ENCODE measurements around the gene SPAG4. TPM values are rescaled to one million over a fixed set of nuclear protein-coding genes. Genes with fewer than 3 reads are reported as not detected.

The SPAG4 gene
- total and polyA plus RNA-seq, 10 of the 15 experiments (the other 5 are each of a cell fraction or from before 2014, with no cell fraction given) = 0.90 to 12.5 (median 2.4) TPM

DNA sequence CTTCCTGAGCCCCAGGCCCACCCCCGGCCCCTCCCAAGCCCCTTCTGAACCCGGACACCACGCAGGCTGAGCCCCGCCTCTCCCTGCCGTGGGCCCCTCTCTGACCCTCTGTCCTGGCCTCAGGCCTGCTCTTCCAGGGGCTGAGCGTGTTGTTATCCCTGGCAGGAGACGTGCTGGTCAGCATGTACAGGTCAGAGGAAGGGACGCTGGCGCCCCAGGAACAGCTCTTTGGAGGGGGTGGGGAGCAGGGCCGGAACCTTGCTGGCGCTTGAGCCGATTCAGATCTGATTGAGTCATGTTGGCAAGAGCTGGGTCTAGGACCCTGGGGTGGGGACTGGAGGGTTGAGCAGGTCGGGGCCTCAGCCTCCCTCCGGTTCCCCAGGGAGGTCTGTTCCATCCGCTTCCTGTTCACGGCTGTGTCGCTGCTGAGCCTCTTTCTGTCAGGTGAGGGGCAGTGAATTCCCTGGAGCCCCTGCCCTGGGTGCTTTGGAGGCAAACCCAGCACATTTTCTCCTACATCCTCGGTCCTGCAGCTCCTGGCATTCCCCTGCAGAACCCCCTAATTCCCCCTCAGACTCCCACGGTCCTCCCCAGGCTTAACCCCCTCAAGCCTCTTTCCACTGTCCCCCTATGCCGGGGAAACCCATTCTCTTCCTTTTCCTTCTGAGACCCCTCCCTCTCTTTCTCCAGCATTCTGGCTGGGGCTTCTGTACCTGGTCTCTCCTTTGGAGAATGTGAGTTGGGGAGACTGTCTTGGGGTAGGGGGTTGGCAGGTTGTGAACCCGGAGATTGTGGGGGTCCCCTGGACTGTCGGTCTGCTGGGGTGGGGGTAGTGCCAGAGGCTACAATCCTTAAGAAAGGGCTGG is 2.0 kb downstream of the SPAG4 start:
- no peaks in the 10 kb centered on the region for H3K27me3 ChIP-seq (replicated peaks in 1 of 2; ENCODE audit: control insufficient read depth in 2 of 2, insufficient read depth in 2 of 2, low read length in 1 of 2)
- RAD21 ChIA-PET (ENCODE audit: unreplicated experiment) = interaction anchor here (0.6 to 3.1 kb wide), 8 partner anchors 13 to 715 kb away, joined by 3 to 29 read pairs (median 4); partner anchors contain the start of genes CPNE1, RBM12 and RBM39
- TF ChIP-seq, protein P1, sequence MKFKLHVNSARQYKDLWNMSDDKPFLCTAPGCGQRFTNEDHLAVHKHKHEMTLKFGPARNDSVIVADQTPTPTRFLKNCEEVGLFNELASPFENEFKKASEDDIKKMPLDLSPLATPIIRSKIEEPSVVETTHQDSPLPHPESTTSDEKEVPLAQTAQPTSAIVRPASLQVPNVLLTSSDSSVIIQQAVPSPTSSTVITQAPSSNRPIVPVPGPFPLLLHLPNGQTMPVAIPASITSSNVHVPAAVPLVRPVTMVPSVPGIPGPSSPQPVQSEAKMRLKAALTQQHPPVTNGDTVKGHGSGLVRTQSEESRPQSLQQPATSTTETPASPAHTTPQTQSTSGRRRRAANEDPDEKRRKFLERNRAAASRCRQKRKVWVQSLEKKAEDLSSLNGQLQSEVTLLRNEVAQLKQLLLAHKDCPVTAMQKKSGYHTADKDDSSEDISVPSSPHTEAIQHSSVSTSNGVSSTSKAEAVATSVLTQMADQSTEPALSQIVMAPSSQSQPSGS (IDR thresholded peaks at IDR 0.05; ENCODE audit: low read length) = no peak
- TF ChIP-seq TARDBP (IDR thresholded peaks at IDR 0.05; ENCODE audit: borderline replicate concordance) = no peak
- TF ChIP-seq, protein P2, sequence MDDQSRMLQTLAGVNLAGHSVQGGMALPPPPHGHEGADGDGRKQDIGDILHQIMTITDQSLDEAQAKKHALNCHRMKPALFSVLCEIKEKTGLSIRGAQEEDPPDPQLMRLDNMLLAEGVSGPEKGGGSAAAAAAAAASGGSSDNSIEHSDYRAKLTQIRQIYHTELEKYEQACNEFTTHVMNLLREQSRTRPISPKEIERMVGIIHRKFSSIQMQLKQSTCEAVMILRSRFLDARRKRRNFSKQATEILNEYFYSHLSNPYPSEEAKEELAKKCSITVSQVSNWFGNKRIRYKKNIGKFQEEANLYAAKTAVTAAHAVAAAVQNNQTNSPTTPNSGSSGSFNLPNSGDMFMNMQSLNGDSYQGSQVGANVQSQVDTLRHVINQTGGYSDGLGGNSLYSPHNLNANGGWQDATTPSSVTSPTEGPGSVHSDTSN (IDR thresholded peaks at IDR 0.05; ENCODE audit: insufficient replicate concordance, low read depth, low read length) = no peak
- no peak for TF ChIP-seq PAX8 (IDR thresholded peaks at IDR 0.05)
- TF ChIP-seq NR2F1 (conservative IDR thresholded peaks at IDR 0.05) = 0 out of 2 replicates have a peak, but pooled peaks have one; percentile 48
- TF ChIP-seq EED (IDR thresholded peaks at IDR 0.05; ENCODE audit: low read depth) = no peak; the same call in 1 of the 2 replicates
- no peak for TF ChIP-seq CHD4 (IDR thresholded peaks at IDR 0.05)
- TF ChIP-seq BRCA1 (IDR thresholded peaks at IDR 0.05; ENCODE audit: low read depth, low read length) = no peak
- TF ChIP-seq NFIC (IDR thresholded peaks at IDR 0.05; ENCODE audit: low read depth, low read length) = no peak
- 0 out of 2 replicates have a peak, but pooled peaks have one; percentile 9 for TF ChIP-seq RAD21 (IDR thresholded peaks at IDR 0.05; ENCODE audit: insufficient read depth, low read depth, low read length)
- TF ChIP-seq STAT1 (conservative IDR thresholded peaks at IDR 0.05) = no peak
- TF ChIP-seq, protein P3, sequence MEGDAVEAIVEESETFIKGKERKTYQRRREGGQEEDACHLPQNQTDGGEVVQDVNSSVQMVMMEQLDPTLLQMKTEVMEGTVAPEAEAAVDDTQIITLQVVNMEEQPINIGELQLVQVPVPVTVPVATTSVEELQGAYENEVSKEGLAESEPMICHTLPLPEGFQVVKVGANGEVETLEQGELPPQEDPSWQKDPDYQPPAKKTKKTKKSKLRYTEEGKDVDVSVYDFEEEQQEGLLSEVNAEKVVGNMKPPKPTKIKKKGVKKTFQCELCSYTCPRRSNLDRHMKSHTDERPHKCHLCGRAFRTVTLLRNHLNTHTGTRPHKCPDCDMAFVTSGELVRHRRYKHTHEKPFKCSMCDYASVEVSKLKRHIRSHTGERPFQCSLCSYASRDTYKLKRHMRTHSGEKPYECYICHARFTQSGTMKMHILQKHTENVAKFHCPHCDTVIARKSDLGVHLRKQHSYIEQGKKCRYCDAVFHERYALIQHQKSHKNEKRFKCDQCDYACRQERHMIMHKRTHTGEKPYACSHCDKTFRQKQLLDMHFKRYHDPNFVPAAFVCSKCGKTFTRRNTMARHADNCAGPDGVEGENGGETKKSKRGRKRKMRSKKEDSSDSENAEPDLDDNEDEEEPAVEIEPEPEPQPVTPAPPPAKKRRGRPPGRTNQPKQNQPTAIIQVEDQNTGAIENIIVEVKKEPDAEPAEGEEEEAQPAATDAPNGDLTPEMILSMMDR (IDR thresholded peaks at IDR 0.05 in 2 of 3, conservative IDR thresholded peaks at IDR 0.05 in 1 of 3; ENCODE audit: control insufficient read depth in 2 of 3, extremely low read depth in 1 of 3, insufficient read depth in 1 of 3, low read depth in 3 of 3, low read length in 3 of 3) = peak; percentile 40 to 43 (median 41); a peak in 4 of 6 replicates
- peak; percentile 18; the same call in 1 of the 2 replicates for TF ChIP-seq SPI1 (IDR thresholded peaks at IDR 0.05; ENCODE audit: borderline replicate concordance, insufficient read depth, low read depth, low read length)
- TF ChIP-seq, protein P4, sequence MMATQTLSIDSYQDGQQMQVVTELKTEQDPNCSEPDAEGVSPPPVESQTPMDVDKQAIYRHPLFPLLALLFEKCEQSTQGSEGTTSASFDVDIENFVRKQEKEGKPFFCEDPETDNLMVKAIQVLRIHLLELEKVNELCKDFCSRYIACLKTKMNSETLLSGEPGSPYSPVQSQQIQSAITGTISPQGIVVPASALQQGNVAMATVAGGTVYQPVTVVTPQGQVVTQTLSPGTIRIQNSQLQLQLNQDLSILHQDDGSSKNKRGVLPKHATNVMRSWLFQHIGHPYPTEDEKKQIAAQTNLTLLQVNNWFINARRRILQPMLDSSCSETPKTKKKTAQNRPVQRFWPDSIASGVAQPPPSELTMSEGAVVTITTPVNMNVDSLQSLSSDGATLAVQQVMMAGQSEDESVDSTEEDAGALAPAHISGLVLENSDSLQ (IDR thresholded peaks at IDR 0.05) = no peak
- no peak for TF ChIP-seq NFYA (IDR thresholded peaks at IDR 0.05; ENCODE audit: borderline replicate concordance, low read depth, low read length)
- TF ChIP-seq ATF7 (IDR thresholded peaks at IDR 0.05; ENCODE audit: low read depth) = no peak

More for the DNA sequence above, 2.0 kb downstream of the SPAG4 start:
- H3K27ac ChIP-seq (ENCODE audit: control insufficient read depth, insufficient read depth) = peak overlapping the region; percentile 68
- no TSS peak for BruUV-seq (replicated peaks)
- no peaks in the 10 kb centered on the region; the same call in none of the 2 replicates for H3K79me2 ChIP-seq (ENCODE audit: control insufficient read depth, insufficient read depth, low read length)
- peak overlapping the region; percentile 93 for H2AFZ ChIP-seq (ENCODE audit: control insufficient read depth, low read depth, low read length)
- peak overlapping the region; percentile 99 for H3K4me3 ChIP-seq
- POLR2A ChIA-PET = interaction anchor here (0.6 to 5.0 kb wide), 9 partner anchors 12 to 151 kb away, joined by 3 to 24 read pairs (median 4); partner anchors contain the start of genes CPNE1, RBM12 and RBM39
- peak overlapping the region; percentile 72 for H3K9ac ChIP-seq (ENCODE audit: control insufficient read depth, insufficient read depth, low read length)
- H3K9me3 ChIP-seq (replicated peaks; ENCODE audit: control insufficient read depth, insufficient read depth, low read length) = no peaks in the 10 kb centered on the region
- H4K20me1 ChIP-seq (ENCODE audit: control insufficient read depth, insufficient read depth) = no peaks in the 10 kb centered on the region
- CTCF ChIA-PET = interaction anchor here (0.6 to 4.0 kb wide), 14 partner anchors 11 to 154 kb away, joined by 3 to 31 read pairs (median 3); no protein-coding TSS in a partner anchor
- peaks cover 28% of the 10 kb centered on the region for H3K4me1 ChIP-seq (ENCODE audit: control insufficient read depth, insufficient read depth, low read length)
- no peak for FAIRE-seq
- peak overlapping the region; percentile 95 for H3K4me2 ChIP-seq (ENCODE audit: control insufficient read depth, insufficient read depth)
- DNase-seq (ENCODE audit: low read depth, low spot score) = peak; percentile 37
- SMC1A ChIA-PET (ENCODE audit: uncharacterized antibody, unreplicated experiment) = interaction anchor here (0.7 to 2.2 kb wide), 8 partner anchors 10 to 265 kb away, joined by 3 to 10 read pairs (median 4); partner anchors contain the start of gene RBM39
- in situ Hi-C loops (cut with MboI) = no loop called here
- peaks cover 0 to 1% of the 10 kb centered on the region in 2 experiments; a peak in 1 of 4 replicates for H3K36me3 ChIP-seq (ENCODE audit: control insufficient read depth in 2 of 2, insufficient read depth in 2 of 2, low read length in 1 of 2)
- peak; percentile 35 for ATAC-seq
- intact Hi-C loops (cut with micrococcal nuclease; ENCODE audit: unreplicated experiment) = loop anchor here (2.0 to 10.0 kb wide), 3 partner anchors 47 to 153 kb away; partner anchors contain the start of genes CPNE1, ERGIC3 and RBM12
- WGBS (ENCODE audit: insufficient coverage, insufficient replicate concordance, low lambda C conversion rate, missing lambda C conversion rate) = 6% methylated on average over 20 of the region's 22 CpGs

Data from GM12878 (cell line).